Activated gamma-delta T cell treated with Interleukin-2 at 50 U/mL for 16 hours (primary cell): Measurements from ENCODE around the gene NPHP1.
"Not testable (repeated sequence)": the region's sequence is repeated elsewhere in the genome, so short reads cannot be mapped to it uniquely, and the experiment has no call there.

Source experiments
- DNase-seq: peaks from one replicate; pipeline ENCODE4 v3.0.0-alpha.2; 2020

NPHP1 gene

GRCh38 chr2:110204408-110205385 is at the start of gene NPHP1:
Gene NPHP1, minus strand, starts transcription at chr2:110205013. Its CDS starts 45 bp downstream, at chr2:110204968.
- DNase-seq, result peak; percentile 74

- not testable (repeated sequence) for DNase-seq
Measured at GRCh38 chr2:110248081-110248795, 43.4 kb upstream of the NPHP1 start.

- DNase-seq, result not testable (repeated sequence)
Measured at GRCh38 chr2:110245488-110246435, 40.9 kb upstream of the NPHP1 start.

DNA sequence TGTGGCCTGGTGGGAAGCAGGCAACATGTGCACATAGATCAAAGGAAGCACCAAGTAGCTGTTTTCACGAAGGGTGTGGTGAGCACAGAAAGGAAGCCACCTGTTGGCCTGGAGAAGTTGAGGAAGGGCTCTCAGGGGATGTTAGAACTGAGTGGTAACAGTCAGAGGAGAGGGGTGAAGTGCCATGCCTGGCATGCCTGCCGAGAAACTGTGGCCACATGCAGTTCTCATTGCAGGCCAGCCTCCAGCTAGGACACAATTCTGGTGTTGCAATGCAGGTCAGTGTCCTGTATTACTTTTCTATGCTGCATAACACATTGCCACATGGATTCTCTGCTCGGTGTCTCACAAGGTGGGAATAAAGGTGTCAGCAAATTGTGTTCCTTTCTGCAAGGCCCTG is 38.5 kb upstream of the NPHP1 start:
- DNase-seq, result not testable (repeated sequence)

GRCh38 chr2:110234514-110234913 is 29.7 kb upstream of the NPHP1 start:
- not testable (repeated sequence) for DNase-seq

DNA sequence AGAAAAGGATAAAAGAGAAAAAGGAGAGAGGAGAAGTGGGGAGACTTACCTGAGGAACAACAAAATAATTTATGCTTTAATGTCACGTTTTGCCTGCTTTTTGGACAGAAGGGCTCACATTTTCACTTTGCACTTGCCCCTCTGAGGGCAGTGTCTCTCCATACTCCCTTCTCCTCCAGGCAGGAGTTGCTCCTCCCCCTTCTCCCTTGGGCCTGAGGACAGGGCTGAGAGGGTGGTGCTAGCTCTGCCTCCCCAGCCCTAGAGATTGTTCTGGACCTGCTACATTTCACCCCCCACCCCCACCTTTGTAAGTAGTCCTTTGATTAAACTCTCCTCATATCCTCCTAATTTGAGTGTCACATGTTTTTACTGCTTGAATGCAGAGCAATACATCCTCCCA is 25.1 kb upstream of the NPHP1 start:
- DNase-seq, result not testable (repeated sequence)

- DNase-seq, result not testable (repeated sequence)
Measured at GRCh38 chr2:110222626-110223025, 17.8 kb upstream of the NPHP1 start.

- DNase-seq, result no peak
Measured at GRCh38 chr2:110221938-110222337, 17.1 kb upstream of the NPHP1 start.

- DNase-seq, result no peak
Measured at GRCh38 chr2:110220190-110220564, 15.4 kb upstream of the NPHP1 start.

DNA sequence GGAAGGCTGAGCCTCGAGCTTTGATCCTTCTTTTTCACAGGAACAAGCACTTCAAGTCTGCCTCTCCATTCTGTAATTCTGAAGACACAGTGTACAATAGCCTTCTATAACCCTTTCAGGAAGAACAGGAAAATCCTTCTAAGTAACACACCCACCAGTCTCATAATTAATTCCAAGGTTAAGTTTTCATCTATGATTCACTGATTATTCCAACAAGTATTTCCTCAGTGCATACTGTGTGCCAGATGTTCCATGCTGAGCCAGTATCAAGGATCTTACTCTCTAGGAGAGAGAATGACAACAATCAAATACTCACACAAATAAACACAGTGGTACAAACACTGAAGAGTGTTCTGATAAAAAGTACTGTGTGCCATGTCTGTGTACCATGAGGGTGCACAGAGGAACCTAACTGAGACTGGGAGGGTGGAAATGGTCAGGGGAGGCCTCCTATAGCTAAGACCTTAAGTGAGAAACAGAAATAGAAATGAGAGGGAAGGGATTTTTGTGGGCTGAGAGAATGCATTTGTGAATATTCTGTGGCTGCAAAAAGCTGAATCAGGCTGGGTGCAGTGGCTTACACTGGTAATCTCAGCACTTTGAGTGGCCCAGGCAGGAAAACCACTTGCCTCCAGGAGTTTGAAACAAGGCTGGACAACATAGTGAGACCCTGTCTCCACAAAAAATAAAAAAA is 14.8 kb upstream of the NPHP1 start:
- no peak for DNase-seq

GRCh38 chr2:110218889-110219288 is 14.1 kb upstream of the NPHP1 start:
- not testable (repeated sequence) for DNase-seq

- DNase-seq, result no peak
Measured at GRCh38 chr2:110216803-110217202, 12.0 kb upstream of the NPHP1 start.

GRCh38 chr2:110216199-110216598 is 11.4 kb upstream of the NPHP1 start:
- DNase-seq, result no peak

- DNase-seq, result no peak
Measured at GRCh38 chr2:110215566-110216158, 10.8 kb upstream of the NPHP1 start.

- no peak for DNase-seq
Measured at GRCh38 chr2:110215091-110215490, 10.3 kb upstream of the NPHP1 start.

GRCh38 chr2:110213522-110213921 is 8.7 kb upstream of the NPHP1 start:
- not testable (repeated sequence) for DNase-seq

- DNase-seq, result peak; percentile 59
Measured at GRCh38 chr2:110211938-110212858, 7.4 kb upstream of the NPHP1 start, which contains the start of gene MTLN. Gene MTLN, minus strand, starts transcription at chr2:110212547. Its CDS starts 22 bp downstream, at chr2:110212525.

GRCh38 chr2:110205660-110206455 is 1.0 kb upstream of the NPHP1 start:
- DNase-seq, result no peak

DNA sequence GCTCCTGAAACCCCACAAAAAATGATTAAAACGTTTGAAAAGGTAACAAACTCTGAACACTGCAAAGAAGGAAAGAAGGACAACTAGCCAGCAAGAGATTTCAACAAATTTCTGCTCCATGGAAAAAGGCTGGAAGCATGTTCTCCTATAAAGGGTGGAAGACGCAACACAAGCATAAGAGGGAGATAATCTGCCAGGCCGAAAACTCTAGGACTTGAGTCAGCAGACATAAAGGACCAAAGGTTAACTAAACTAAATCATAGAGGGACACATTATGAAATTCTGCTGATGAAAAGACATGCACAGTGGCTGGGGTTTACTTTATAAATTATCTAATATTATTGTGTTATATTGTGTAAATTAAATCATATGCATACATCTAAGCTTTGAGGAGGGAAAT is 6.8 kb downstream of the NPHP1 start:
- DNase-seq, result no peak
